LNCAP (cell line): Measurements from ENCODE around the gene ATP11B.

Experiments
- CTCF ChIP-seq: fragments of 450-650 bp; IDR thresholded peaks from 2 replicates; pipeline ENCODE4 v1.5.1; 2017; ENCODE audit warnings: mild to moderate bottlenecking

Gene ATP11B

GRCh38 chr3:182861348-182861747, 68.0 kb downstream of the ATP11B start:
- TF ChIP-seq CTCF, result no peak

- TF ChIP-seq CTCF, result no peak
Measured at GRCh38 chr3:182862159-182862860, 69.0 kb downstream of the ATP11B start.

- no peak for TF ChIP-seq CTCF
Measured at GRCh38 chr3:182869059-182869458, 75.8 kb downstream of the ATP11B start.

GRCh38 chr3:182879031-182879611, 85.8 kb downstream of the ATP11B start:
- no peak for TF ChIP-seq CTCF

GRCh38 chr3:182886497-182886896, 93.2 kb downstream of the ATP11B start:
- TF ChIP-seq CTCF, result no peak

- no peak for TF ChIP-seq CTCF
Measured at GRCh38 chr3:182889948-182890629, 96.8 kb downstream of the ATP11B start.

- TF ChIP-seq CTCF, result no peak
Measured at GRCh38 chr3:182891364-182891763, 98.1 kb downstream of the ATP11B start.
